ENCODE measurements around the gene RB1. TPM values are rescaled to one million over a fixed set of nuclear protein-coding genes. Genes with fewer than 3 reads are reported as not detected.
A peak's percentile ranks its signal among the peaks of the same experiment; 100 is the strongest.

Gene RB1
- total RNA-seq, 1 donor from 2014 or later, result 44.9 TPM

DNA sequence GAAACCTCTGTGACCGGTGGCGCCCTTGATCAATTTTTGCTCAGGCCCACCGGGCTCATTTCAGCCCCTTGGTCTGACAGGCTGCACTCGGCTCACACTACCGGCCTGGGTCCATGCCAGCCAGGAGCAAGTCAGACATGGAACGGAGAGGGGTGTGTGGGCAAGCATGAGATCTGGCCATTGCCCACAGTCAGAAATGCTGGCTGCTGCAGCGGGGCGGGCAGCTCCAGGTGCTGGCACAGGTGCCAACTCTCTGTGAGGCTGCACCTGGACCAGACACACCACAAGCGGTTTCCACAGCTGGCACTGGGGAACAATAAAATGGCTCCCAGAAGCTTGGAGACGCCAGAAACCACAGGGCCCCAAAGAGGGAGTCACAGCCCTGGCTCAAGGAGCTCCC, 153.0 kb downstream of the RB1 start:
- no peak for DNase-seq

DNA sequence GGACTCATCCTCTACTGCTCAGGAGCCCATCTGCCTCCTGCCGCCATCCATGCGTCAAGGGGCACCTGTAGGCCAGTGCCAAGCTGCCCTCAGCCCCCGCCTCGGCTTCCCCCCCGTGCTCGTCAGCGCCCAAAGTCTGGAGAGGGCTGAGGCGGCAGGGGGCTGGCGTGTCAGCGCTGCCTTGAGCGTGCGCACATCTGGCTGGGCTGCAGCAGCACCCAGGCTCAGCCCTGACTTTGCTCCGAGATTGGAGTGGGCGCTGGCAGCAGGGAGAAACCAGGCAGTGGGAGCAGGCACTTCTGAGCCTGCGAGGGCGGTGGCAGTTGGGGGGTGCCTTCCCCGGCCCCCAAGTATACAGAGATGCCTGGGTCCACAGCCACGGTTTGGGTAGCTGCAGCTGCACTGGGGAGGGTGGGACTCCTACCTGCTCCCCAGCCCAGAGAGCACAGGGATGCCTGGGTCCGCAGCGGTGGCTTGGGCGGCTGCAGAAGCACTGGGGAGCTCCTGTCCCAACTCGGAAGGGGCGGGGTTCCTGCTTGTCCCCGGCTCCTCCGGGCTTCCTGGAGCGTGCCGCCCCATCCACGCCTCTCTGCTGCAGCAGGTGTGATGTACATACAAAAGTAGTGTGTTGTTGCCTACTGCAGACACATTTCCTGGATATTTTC, 154.2 kb downstream of the RB1 start:
- DNase-seq, result no peak

DNA sequence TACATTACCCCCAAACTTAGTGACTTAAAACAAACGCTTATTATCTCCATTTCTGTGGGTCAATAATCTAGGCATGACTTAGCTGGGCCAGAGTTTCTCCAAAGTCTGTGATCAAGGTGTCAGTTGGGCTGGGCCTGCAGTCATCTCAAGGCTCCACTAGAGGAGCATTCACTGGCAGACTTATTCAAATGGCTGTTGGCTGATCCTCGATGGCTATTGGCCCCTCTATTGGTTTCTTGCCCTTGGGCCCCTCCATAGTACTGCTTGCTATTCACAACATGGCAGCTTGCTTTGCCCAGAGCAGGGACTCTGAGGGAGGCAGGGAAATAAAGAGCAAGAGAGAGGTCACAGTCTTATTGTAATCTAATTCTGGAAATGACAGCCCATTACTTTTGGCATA, 171.7 kb downstream of the RB1 start:
- DNase-seq, result no peak

- no peak for DNase-seq
These were observed 172.7 kb downstream of the RB1 start for GRCh38 chr13:48476215-48476614.

- no peak for DNase-seq
These were observed 173.1 kb downstream of the RB1 start for GRCh38 chr13:48476686-48477085.

- no peak for DNase-seq
These were observed 173.8 kb downstream of the RB1 start for GRCh38 chr13:48477191-48477855.

DNA sequence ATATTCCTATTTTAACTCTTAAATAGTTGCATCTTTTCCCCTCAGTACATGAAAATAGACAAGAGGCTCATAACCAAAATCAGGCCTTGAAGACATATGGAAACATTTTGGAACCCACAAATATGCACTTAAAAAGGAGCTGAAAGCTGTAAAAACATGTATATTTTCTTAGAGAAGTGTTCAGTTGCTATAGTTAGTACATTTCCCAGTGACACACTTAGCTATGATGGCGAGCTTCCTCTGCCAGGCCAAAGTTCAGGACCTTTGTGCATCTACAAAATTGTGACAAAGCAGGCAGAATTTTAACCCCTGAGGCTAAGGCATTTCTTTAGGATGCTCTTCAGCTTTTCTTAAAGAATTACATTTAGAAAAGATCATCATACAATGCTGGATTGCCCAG, 174.8 kb downstream of the RB1 start:
- DNase-seq, result peak; percentile 74

DNA sequence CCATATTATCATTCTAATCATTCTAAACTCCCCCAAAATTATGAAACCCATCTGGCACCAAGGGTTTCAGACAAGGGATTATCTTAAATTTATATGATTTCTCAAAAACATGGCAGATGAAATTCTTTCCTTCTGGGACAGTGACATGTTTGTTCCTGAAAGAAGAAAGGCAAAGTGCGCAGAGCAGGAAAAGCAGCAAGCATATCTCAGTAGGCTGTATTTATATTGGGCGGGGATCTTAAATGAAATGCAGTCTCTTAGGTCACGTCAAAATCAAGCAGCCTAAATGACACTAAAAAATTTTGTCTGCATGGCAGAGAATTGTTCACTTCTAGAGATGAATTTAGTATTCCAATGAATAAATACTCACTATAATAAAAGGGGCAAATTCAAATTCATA, 180.0 kb downstream of the RB1 start:
- DNase-seq, result no peak

DNA sequence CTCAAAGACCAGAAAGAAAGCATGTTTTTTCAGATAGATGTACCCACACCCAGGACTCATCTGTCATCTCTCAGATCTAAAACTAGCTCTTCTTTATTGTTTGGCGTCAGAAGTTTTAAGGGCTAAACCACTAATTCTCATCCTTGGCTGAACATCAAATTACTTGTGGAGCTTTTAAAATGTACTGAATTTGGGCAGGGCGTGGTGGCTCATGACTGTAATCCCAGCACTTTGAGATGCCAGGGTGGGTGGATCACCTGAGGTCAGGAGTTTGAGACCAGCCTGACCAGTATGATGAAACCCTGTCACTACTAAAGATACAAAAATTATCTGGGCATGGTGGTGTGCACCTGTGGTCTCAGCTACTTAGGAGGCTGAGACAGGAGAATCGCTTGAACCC, 181.9 kb downstream of the RB1 start:
- no peak for DNase-seq

- DNase-seq, result no peak
These were observed 182.8 kb downstream of the RB1 start for GRCh38 chr13:48486362-48486761.

DNA sequence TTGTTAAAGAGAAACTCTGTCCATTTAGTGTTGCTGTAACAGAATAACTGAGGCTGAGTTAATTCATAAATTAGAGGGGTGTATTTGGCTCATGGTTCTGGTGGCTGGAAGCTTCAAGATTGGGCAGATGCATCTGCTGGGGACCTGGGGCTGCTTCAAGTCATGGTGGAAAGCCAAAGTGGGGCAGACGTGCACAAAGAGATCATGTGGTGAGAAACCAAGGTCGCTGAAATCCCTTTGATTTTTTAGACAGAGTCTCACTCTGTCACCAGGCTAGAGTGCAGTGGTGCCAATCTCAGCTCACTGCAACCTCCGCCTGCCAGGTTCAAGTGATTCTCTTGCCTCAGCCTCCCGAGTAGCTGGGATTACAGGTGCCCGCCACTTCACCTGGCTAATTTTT, 183.3 kb downstream of the RB1 start:
- no peak for DNase-seq

DNA sequence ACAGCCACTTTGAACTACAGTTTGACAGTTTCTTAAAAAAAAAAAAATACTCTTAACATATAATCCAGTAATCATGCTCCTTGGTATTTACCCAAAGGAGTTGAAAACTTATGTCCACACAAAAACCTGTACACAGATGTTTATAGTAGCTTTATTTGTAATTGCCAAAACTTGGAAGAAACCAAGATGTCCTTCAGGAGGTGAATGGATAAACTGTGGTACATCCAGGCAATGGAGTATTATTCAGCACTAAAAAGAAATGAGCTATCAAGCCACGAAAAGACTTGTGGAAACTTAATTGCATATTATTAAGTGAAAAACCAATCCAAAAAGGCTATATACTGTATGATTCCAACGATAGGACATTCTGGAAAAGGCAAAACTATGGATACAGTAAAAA, 184.4 kb downstream of the RB1 start:
- no peak for DNase-seq

- no peak for DNase-seq
These were observed 185.4 kb downstream of the RB1 start for GRCh38 chr13:48488995-48489394.

DNA sequence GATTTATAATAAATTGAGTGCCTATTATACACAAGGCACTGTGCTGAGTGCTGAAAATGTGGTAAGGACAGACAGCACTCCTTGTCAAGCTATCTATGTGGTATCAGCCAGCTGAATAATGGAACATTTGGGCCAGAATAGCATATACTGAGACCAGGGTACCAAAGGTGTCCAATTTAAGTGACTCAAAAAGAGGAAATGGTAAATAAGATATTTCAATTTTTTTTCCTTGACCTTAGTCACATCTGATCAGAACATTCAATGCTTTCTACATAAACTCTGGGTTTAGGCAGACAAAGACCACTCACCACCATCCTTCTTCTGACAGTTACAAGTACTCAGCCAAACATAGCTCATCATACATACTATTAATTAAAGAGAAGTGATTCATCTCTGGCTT, 186.1 kb downstream of the RB1 start:
- DNase-seq, result no peak

DNA sequence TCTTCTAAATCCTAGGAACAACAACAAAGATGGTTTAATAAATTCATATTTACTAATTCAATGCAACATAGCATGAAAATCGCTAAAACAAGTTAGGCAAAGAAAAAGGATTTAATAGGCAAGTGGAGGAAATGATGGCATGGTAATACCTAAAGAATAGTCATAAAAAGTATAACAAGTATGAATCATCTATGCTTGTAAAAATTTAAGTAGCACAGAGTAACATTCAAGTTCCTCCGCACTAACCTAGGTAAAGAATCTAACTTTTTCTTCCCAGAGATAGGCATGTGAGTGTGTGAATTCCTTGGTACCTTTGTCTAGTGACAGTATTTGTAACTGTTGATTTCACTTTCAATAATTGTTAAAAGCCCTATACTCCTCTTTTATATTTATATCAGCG, 186.7 kb downstream of the RB1 start:
- DNase-seq, result no peak

DNA sequence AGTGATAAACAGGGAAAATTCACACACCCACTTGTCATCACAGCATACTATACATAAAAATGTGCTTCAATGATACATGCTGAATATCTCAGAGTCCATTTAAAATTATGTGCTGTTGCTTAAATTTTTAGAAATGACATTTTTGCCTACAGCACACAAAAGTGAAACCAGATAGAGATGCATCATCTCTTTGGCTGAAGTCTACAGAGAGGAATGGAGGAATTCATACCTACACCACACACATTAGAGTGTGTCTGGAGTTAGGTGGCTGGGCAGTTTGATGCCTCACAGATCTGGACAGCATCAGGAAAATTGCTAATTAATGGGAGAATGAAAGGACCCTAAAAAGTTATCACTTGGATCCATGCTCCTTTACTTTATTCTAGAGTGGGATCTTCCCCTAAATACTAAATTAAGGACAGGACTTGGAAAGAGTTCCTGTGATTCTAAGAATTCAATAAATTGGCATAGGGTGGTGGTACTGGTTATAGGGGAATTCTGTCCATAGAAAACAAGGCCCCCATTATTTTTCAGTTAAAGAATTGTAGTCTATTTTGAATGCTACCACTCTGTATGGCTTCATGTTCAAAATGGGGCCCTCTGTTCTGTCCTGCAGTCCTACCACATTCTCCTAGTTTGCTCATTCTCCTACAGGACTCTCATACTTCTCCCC, 188.0 kb downstream of the RB1 start:
- DNase-seq, result no peak

DNA sequence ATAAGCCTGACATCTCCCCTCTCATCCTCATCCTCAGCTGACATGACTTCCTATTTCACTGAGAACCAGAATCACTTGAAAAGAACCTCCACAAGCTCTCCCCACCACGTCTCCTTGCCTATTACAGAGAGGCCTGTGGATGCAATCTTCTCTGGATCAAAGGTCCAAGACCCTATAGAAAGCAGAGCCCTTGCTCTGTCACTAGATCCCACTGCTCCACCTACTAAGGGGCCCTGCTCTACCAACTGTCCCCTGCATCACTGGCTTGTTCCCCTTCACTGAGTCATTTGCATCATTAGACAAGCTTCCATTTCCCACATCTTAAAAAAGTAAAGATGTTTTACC, 188.5 kb downstream of the RB1 start:
- DNase-seq, result no peak

- peak; percentile 57 for DNase-seq
These were observed 189.0 kb downstream of the RB1 start for GRCh38 chr13:48492470-48493065.

DNA sequence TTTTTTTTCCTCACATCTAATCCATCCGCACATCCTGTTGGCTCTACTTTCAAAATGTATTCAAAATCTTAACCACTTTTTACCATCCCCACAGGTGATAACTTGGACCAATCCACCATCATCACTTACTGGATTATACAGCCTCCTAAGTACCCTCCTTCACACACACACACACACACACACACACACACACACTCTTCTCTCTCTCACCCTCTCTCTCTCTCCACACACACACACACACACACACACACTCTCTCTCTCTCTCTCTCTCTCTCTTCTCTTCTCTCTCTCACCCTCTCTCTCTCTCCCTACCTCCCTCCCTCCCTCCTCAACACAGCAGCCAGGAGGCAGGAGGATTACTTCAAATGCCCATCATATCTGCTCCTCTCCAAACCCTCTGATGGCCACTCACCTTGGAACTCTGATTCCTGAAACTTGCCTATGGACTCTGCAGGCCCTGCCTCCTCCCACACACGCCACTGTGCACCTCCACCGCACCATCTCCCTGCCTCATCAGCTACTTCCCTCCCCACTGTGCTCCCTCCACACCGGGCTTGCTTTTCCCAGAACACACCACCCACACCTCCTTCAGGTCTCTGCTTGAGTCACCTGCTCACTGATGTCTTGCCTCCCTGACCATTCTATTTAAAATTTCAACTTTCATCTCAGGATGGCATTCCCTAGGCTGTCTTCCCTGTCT, 189.7 kb downstream of the RB1 start:
- DNase-seq, result peak; percentile 34

DNA sequence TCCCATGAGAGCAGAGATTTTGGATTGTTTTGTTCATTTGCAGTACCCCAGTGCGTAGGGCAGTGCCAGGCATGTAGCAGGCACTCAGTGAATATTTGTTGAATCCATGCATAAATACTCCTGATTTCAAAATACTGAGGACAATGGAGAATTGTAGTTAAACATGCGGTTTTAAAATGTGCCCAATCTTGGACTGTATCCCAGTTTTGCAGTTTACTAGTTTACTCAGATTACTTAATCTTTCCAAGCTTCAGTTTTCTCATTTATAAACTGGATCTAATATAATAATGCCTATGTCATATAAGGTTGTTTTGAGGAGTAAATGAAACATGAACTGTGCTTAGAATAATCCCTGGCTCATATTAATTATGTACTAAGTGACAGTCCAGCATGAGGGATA, 190.3 kb downstream of the RB1 start:
- no peak for DNase-seq

DNA sequence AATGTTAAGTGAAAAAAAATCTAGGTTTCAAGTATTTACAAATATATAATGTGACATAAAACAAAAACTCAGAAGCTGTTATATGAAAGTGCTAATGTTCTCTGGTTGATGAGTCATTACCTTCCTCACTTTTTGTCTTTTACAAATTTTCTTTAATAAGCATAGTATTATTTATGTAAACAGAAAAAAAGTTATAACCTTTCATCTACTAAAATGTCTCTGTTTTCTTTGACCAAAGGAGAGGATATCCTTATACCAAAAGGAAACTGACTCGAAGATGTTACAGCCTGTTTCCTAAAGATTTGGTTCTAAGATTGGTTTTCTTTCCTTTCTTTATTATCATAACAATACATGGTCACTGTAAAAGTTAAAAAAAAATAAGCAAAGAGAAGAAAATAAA, 191.3 kb downstream of the RB1 start:
- DNase-seq, result no peak

DNA sequence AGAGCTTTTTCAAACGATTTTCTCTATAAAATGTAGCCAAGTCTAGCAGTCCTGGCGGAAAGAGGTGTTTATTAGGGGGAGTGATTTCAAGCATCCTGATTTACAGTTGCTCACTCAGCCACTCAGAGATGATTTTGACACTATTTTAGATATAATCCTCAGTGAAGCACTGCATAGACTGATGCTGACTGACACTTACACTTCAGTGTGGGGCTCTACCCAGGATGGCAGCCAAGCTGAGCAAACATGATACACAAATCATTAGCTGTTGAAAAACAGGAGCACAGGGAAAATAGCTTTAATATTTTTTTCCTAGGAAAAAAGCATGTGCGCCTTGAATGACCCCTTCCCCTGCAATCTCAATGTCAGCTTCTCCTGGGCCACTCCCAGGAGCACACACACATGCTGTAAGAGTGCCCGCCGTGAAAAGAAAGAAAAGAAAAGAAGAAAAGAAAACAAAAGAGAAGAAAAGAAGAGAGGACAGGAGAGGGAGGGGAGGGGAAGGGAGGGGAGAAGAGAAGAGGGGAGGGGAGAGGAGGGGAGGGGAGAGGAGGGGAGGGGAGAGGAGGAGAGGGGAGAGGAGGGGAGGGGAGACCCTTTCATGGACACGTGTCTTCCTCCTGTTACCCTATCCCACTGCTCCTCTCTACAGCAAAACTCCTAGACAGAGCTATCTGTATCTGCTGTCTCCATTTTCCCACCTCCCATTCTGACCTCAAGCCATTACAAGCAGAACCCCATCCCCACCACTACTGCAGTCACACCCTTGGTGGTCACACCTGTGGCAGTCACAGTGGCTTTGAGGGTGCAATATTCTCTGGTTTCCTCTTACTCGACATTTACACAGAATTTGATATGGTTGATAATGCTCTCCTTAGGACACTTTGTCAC, 193.0 kb downstream of the RB1 start:
- DNase-seq, result no peak
